ENCODE measurements around the gene MYO6. TPM values are rescaled to one million over a fixed set of nuclear protein-coding genes. Genes with fewer than 3 reads are reported as not detected.
"Not testable (repeated sequence)": the region's sequence is repeated elsewhere in the genome, so short reads cannot be mapped to it uniquely, and the experiment has no call there.

MYO6 gene
- 7.1 and 7.6 TPM in 2 replicates for total RNA-seq (2012; rRNA removed)

- peaks cover 4% of the 10 kb centered on the region for H3K27me3 ChIP-seq (ENCODE audit: control insufficient read depth, insufficient read depth, low read length)
- no peaks in the 10 kb centered on the region for H3K9me3 ChIP-seq (replicated peaks; ENCODE audit: low read length)
- peak within 1 kb of the TSS; percentile 93 for H3K9ac ChIP-seq (ENCODE audit: low read depth, low read length)
- H3K4me3 ChIP-seq (ENCODE audit: low read length) = peak within 1 kb of the TSS; percentile 99
- peak within 1 kb of the TSS; percentile 93 for H3K4me2 ChIP-seq (ENCODE audit: low read length)
- H3K36me3 ChIP-seq (ENCODE audit: insufficient read depth, low read length) = no peaks in the 10 kb centered on the region
- peaks cover 33% of the 10 kb centered on the region for H3K4me1 ChIP-seq (ENCODE audit: control insufficient read depth, insufficient read depth, low read length)
These were observed at the start of gene MYO6 for GRCh38 chr6:75748743-75749538. TSS of gene MYO6 (plus strand) at chr6:75749239. CDS start at chr6:75817548, 68,309 bp downstream.

- not testable (repeated sequence) for H3K9me3 ChIP-seq (replicated peaks; ENCODE audit: low read length); H3K4me2 ChIP-seq (ENCODE audit: low read length); H3K4me3 ChIP-seq (ENCODE audit: low read length); H3K9ac ChIP-seq (ENCODE audit: low read depth, low read length); H3K27me3 ChIP-seq (ENCODE audit: control insufficient read depth, insufficient read depth, low read length)
- H3K36me3 ChIP-seq (ENCODE audit: insufficient read depth, low read length) = peaks cover 34% of the 10 kb centered on the region
- H3K4me1 ChIP-seq (ENCODE audit: control insufficient read depth, insufficient read depth, low read length) = peaks cover 12% of the 10 kb centered on the region
These were observed 40.7 kb upstream of the MYO6 start for GRCh38 chr6:75708334-75708733.

- H3K9ac ChIP-seq (ENCODE audit: low read depth, low read length) = no peak overlapping the region
- H3K9me3 ChIP-seq (replicated peaks; ENCODE audit: low read length) = no peaks in the 10 kb centered on the region
- peaks cover 49% of the 10 kb centered on the region for H3K36me3 ChIP-seq (ENCODE audit: insufficient read depth, low read length)
- no peak overlapping the region for H3K4me3 ChIP-seq (ENCODE audit: low read length)
- H3K4me2 ChIP-seq (ENCODE audit: low read length) = no peak overlapping the region
- no peaks in the 10 kb centered on the region for H3K27me3 ChIP-seq (ENCODE audit: control insufficient read depth, insufficient read depth, low read length)
- peaks cover 12% of the 10 kb centered on the region for H3K4me1 ChIP-seq (ENCODE audit: control insufficient read depth, insufficient read depth, low read length)
These were observed 37.9 kb upstream of the MYO6 start for GRCh38 chr6:75711173-75711572.

- Histone ChIP-seq H3K4me2 (ENCODE audit: low read length) (no peak overlapping the region), H3K27me3 (ENCODE audit: control insufficient read depth, insufficient read depth, low read length) (no peaks in the 10 kb centered on the region), H3K9ac (ENCODE audit: low read depth, low read length) (no peak overlapping the region), H3K4me1 (ENCODE audit: control insufficient read depth, insufficient read depth, low read length) (no peaks in the 10 kb centered on the region), H3K9me3 (replicated peaks; ENCODE audit: low read length) (no peaks in the 10 kb centered on the region), H3K36me3 (ENCODE audit: insufficient read depth, low read length) (peaks cover 25% of the 10 kb centered on the region), H3K4me3 (ENCODE audit: low read length) (no peak overlapping the region)
These were observed 29.9 kb upstream of the MYO6 start for GRCh38 chr6:75719133-75719532.

- Histone ChIP-seq H3K4me2 (ENCODE audit: low read length) (no peak overlapping the region), H3K4me3 (ENCODE audit: low read length) (no peak overlapping the region), H3K9me3 (replicated peaks; ENCODE audit: low read length) (no peaks in the 10 kb centered on the region), H3K9ac (ENCODE audit: low read depth, low read length) (no peak overlapping the region), H3K27me3 (ENCODE audit: control insufficient read depth, insufficient read depth, low read length) (no peaks in the 10 kb centered on the region), H3K4me1 (ENCODE audit: control insufficient read depth, insufficient read depth, low read length) (no peaks in the 10 kb centered on the region), H3K36me3 (ENCODE audit: insufficient read depth, low read length) (no peaks in the 10 kb centered on the region)
These were observed 25.7 kb upstream of the MYO6 start for GRCh38 chr6:75723382-75723781.

GRCh38 chr6:75727206-75727605 lies 21.8 kb upstream of the MYO6 start:
- Histone ChIP-seq H3K36me3 (ENCODE audit: insufficient read depth, low read length) (no peaks in the 10 kb centered on the region), H3K4me1 (ENCODE audit: control insufficient read depth, insufficient read depth, low read length) (no peaks in the 10 kb centered on the region), H3K9ac (ENCODE audit: low read depth, low read length) (no peak overlapping the region), H3K27me3 (ENCODE audit: control insufficient read depth, insufficient read depth, low read length) (no peaks in the 10 kb centered on the region), H3K4me2 (ENCODE audit: low read length) (no peak overlapping the region), H3K4me3 (ENCODE audit: low read length) (no peak overlapping the region), H3K9me3 (replicated peaks; ENCODE audit: low read length) (no peaks in the 10 kb centered on the region)

GRCh38 chr6:75731029-75731428 lies 18.0 kb upstream of the MYO6 start:
- H3K4me1 ChIP-seq (ENCODE audit: control insufficient read depth, insufficient read depth, low read length); H3K9me3 ChIP-seq (replicated peaks; ENCODE audit: low read length); H3K36me3 ChIP-seq (ENCODE audit: insufficient read depth, low read length); H3K4me2 ChIP-seq (ENCODE audit: low read length); H3K9ac ChIP-seq (ENCODE audit: low read depth, low read length); H3K27me3 ChIP-seq (ENCODE audit: control insufficient read depth, insufficient read depth, low read length); H3K4me3 ChIP-seq (ENCODE audit: low read length): not testable (repeated sequence)

GRCh38 chr6:75735491-75736186 lies 13.4 kb upstream of the MYO6 start:
- no peaks in the 10 kb centered on the region for H3K36me3 ChIP-seq (ENCODE audit: insufficient read depth, low read length)
- H3K4me1 ChIP-seq (ENCODE audit: control insufficient read depth, insufficient read depth, low read length) = peaks cover 10% of the 10 kb centered on the region
- no peak overlapping the region for H3K4me2 ChIP-seq (ENCODE audit: low read length)
- H3K4me3 ChIP-seq (ENCODE audit: low read length) = no peak overlapping the region
- H3K27me3 ChIP-seq (ENCODE audit: control insufficient read depth, insufficient read depth, low read length) = no peaks in the 10 kb centered on the region
- H3K9ac ChIP-seq (ENCODE audit: low read depth, low read length) = no peak overlapping the region
- no peaks in the 10 kb centered on the region for H3K9me3 ChIP-seq (replicated peaks; ENCODE audit: low read length)

GRCh38 chr6:75743971-75744370 lies 5.1 kb upstream of the MYO6 start:
- H3K36me3 ChIP-seq (ENCODE audit: insufficient read depth, low read length) = no peaks in the 10 kb centered on the region
- H3K4me2 ChIP-seq (ENCODE audit: low read length) = no peak overlapping the region
- H3K9me3 ChIP-seq (replicated peaks; ENCODE audit: low read length) = no peaks in the 10 kb centered on the region
- no peak overlapping the region for H3K4me3 ChIP-seq (ENCODE audit: low read length)
- peaks cover 5% of the 10 kb centered on the region for H3K4me1 ChIP-seq (ENCODE audit: control insufficient read depth, insufficient read depth, low read length)
- peaks cover 4% of the 10 kb centered on the region for H3K27me3 ChIP-seq (ENCODE audit: control insufficient read depth, insufficient read depth, low read length)
- H3K9ac ChIP-seq (ENCODE audit: low read depth, low read length) = no peak overlapping the region

GRCh38 chr6:75745404-75745803 lies 3.6 kb upstream of the MYO6 start:
- Histone ChIP-seq H3K9me3 (replicated peaks; ENCODE audit: low read length) (no peaks in the 10 kb centered on the region), H3K9ac (ENCODE audit: low read depth, low read length) (no peak overlapping the region)

GRCh38 chr6:75746221-75746620 lies 2.8 kb upstream of the MYO6 start:
- Histone ChIP-seq H3K4me2 (ENCODE audit: low read length) (no peak overlapping the region), H3K9me3 (replicated peaks; ENCODE audit: low read length) (no peaks in the 10 kb centered on the region), H3K4me3 (ENCODE audit: low read length) (no peak overlapping the region), H3K27me3 (ENCODE audit: control insufficient read depth, insufficient read depth, low read length) (peaks cover 4% of the 10 kb centered on the region), H3K9ac (ENCODE audit: low read depth, low read length) (no peak overlapping the region), H3K36me3 (ENCODE audit: insufficient read depth, low read length) (no peaks in the 10 kb centered on the region), H3K4me1 (ENCODE audit: control insufficient read depth, insufficient read depth, low read length) (peaks cover 8% of the 10 kb centered on the region)

More at GRCh38 chr6:75745404-75745803, 3.6 kb upstream of the MYO6 start:
- H3K4me2 ChIP-seq (ENCODE audit: low read length) = no peak overlapping the region
- H3K4me1 ChIP-seq (ENCODE audit: control insufficient read depth, insufficient read depth, low read length) = peaks cover 5% of the 10 kb centered on the region
- peaks cover 4% of the 10 kb centered on the region for H3K27me3 ChIP-seq (ENCODE audit: control insufficient read depth, insufficient read depth, low read length)
- no peak overlapping the region for H3K4me3 ChIP-seq (ENCODE audit: low read length)
- no peaks in the 10 kb centered on the region for H3K36me3 ChIP-seq (ENCODE audit: insufficient read depth, low read length)

All from skeletal muscle satellite cell (primary cell).